SW480 (cell line): ENCODE data around the gene EGR2.

ENCODE experiments used
- DNase-seq: peaks from one replicate; pipeline ENCODE4 v3.0.0-alpha.2; 2016; ENCODE audit warnings: low spot score

EGR2 gene

DNA sequence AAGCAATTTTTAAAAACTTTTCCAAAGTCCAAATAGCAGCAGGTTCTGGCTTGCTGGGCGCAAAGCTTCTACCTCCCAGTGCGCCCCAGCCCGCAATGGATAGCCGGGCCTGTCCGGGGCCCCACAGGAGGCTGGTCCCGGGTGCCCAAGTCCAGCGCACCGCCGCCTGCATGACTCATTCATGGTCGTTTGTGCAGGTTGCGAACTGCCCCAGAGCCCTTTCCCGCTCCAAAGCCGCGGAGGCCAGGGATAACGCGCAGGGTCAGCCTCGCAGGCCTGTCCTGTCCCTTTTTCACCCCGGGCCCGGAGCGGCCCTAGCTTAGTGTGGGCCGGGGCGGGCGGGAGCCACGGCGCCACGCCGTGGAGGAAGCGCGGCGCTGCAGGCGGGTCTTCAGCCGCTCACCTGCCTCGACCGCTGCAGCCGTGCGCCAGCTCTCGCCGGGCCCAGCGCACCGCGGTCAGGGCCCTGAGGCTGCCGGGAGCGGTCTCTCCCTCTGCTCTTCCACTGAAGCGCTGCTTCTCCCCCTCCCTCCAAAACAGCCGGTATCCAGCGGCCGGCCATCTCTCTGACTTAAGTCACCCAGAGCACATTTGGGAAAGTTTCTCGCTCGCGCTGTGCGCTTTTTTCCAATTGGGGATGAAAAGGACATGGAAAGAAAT is 1.7 kb upstream of the EGR2 start:
- peak; percentile 79 for DNase-seq

DNA sequence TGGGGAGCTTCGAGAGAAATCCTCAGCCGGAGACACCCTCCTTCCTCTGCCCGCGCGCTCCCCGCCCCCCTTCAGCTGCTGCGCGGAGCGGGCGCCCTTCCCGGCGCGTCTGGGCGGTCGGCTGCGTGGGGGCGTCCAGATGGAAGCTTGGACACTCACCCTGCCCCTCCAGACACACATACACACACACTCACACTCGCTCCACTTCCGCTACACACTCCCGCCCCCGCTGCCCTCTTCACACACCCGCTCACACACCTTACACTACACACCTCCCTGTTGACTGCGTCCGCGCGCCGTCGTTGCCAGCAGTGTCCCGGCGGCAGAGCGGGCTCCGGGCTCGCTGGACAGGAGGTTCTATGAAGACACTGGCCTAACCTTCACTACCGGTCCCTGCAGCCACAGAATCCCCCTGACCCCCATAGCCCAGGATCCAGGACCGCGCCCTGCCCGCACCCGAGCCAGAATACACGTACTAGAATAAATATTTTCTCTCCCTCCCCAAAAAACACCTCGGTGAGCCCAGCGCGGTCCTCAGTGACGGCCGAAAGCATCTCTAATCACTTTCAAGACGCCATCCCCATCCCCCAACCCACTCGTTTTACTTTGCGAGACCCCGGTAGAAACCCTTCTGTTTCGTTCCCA is 1.1 kb upstream of the EGR2 start:
- peak; percentile 82 for DNase-seq

DNA sequence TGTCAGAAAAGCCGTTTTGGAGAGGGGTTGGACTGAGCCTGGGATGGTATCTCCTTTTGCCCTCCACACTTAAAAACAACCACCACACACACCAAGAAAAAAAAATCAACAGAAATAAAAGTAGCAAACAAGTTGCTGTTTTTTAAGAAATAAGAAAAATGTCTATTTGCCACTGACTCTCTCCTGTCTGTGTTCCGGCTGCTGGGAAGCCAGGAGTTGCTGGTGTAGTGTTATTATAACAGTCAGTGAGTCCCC is 163 bp downstream of the EGR2 start:
- no peak for DNase-seq

DNA sequence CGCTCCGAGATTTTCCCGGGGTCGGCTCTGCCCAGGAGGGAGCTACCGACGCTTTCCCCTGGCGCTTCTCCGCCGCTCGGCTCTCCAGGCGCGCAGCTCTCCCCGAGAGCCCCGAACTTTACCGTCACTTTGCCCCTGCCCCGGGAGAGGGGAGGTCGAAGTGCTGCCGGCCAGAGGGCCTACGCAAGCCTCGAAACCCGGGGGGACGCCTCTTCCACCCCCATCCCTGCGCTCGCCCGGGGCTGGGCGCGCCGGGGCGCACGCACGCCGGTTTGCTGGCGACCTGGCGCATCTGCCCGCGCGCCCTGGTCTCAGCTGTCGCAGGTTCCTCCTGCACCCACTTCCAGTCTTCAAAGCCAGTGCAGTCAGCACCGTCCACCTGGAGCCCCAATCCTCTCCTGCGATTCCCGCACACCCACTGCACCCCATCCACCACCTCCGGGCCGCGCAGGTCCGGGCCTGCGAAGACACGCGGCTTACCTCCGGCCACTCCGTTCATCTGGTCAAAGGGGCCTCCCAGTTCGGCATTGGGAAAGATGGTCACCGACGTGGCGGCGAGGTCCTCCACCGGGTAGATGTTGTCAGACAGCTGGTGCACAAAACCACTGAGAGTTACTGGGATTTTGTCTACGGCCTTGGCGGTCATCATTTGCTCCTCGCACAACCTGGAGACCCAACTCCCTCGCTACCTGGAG is 638 bp downstream of the EGR2 start:
- DNase-seq: peak; percentile 17

DNA sequence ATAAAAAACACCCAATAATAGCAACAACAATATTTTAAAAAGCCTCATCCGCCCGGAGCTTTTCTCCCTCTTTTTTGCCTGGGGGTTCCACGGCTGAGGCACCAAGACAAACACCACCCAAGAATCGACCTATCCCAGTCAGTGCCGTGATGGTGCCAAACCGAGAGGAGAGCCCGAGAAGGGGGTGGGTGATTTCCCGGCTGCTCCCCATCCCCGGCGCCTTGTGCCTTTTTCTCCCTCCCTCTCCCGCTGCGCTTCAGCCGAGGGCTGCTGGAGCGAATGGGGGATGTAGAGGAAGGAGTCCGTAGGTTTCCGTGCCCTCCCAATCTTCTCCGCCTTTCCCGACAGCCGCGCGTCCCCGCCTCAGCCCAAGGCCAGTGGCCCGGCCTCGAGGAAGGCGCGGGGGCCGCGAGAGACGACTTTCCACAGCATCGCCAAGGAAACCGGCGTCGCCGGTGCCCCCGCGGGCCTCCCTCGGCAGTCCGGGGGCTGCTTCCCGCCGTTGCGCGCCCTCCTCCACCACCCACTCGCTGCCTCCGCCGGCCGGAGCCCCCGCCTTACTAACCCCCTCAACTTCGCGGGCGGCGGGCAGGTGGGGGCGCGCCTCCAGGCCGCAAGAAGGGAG is 1.3 kb downstream of the EGR2 start:
- DNase-seq: no peak

DNA sequence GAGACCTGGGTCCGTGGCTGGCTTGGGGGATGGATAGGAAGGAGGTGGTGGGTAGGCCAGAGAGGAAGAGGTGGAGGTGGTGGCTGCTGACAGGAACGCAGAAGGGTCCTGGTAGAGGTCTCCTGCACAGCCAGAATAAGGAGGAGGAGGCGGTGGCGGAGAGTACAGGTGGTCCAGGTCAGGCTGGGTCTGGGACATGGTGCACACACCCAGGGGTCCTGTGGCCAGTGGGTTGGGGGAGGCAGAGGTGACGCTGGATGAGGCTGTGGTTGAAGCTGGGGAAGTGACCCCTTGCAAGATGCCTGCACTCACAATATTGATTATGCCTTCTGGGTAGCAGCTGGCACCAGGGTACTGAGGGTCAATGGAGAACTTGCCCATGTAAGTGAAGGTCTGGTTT is 2.2 kb downstream of the EGR2 start:
- no peak for DNase-seq

DNA sequence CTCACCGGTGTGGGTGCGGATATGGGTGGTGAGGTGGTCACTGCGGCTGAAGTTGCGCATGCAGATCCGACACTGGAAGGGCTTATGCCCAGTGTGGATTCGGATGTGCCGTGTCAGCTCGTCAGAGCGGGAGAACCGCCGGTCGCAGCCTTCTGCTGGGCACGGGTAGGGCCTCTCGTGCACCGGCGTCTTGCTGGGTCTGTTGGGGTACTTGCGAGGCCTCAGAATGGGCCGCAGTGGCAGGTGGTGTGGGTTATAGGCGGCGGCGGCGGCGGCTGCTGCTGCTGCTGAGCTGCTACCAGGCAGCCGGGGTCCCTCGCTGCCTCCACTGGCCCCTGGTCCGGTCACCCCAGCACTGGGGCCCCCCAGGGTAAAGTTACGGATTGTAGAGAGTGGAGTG is 2.7 kb downstream of the EGR2 start:
- no peak for DNase-seq

DNA sequence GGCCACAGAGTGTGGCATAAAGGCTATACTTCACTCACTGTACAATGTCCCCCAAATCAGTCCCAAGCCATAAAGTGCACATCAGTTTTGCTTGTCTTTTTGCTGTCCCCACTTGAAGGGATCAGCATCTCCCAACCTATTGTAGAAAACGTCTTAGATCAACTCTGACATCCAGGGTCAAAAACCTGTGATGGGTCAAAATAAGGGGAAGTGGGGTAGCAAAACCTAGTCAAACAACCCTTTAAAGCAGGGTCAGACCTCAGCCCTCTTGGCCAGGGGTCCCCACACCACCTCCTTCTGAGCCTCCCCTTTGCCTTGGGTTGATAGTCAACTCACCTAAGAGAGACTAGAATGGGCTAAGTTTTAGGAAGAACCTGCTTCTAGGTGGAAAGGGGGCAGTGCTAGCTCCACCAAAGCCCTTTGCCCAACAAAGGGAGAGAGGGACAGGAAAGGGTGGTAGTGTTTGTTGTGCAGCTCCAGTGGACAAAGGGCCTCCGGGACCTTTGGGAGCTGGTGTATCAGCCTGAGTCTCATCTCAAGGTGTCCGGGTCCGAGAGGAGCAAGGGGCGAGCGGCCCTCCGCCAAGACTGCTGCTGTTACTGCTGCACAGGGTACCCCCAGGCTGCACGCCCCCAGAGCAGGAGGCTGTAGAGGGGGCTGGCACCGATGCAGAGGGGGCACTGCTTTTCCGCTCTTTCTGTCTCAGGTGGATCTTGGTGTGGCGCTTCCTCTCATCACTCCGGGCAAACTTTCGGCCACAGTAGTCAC is 3.3 kb downstream of the EGR2 start:
- no peak for DNase-seq

DNA sequence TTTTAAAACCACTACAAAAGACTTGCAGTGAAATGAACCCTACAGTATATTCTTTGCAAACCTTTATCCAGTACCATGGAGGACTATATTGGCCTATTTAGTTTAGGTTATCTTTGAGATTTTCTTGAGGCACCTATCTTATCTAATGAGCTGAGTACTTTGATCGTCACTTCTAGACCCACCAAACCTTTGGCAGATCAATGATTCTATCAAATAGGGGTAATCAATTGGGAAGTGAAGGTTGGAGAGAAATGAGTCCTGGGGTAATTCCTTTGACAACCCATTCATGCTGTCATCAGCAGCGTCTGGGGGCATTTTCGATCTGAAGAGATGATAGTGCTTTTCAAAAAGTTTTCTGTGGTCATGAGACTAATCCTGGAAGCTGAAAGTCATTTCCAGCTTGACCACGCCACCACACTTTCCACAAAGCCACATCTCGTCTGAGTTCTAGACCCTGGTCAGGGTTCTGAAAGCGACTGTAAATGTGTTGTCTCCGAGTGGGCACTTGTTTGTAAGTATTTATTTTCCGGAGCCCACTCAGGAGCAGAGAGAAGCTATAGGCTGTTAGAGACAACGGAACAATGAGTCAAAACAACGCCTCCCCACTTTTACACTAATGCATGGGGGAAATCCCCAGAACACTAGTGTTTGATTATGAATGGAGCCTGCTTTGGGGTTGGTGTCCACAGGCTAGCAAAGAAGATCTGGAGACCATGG is 4.8 kb downstream of the EGR2 start:
- no peak for DNase-seq

DNA sequence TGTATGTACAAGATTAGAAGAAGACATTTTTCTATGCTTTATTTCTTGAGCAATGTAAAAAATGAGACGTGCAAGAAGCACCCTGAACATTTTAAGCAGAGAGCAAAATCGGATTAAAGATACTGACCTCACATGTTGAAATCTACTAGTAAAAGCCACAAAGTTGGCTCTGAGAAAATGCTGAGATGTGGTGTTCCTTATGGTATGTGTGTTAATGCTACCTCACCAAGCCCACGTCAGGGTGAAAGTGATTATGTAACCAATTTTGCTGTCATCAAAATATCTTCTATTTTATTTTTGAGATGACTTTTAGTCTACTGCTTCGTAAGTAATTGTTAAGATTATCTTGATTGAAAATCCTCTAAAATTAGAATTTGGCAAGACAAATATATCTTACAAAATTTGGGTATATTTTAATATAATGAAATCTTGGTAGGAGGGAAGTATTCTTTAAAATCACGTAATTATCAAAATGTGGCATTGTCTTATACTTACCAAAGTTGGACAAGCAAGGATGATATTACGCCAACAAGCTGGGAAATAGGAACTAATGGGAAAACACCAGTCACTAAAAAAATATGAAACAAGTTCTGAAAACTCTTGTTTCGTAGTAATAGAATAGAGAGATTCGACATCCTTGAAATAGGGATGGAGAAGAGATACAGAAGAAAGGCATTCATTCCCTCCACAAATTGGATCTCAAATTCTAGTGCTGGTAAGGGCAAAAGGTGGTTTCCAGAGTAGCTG is 5.8 kb downstream of the EGR2 start:
- DNase-seq: no peak

DNA sequence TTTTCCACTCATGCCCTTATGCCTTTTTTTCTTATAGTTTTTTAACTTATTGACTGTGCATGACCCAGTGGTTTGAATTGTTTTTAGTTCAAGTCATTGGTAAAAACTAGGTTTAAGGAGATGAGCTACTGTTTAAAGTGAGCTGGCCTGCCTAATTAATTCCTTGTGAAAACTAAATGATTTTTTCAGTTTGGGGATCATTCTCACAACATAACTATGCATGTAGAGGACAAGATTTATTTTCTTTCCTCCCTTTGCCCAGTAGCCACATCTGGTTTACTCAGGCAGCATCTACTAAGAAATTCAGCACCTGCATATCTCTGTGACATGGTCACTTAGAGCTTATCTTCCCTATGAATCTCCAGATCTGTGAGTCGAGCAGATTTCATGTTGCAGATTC is 9.9 kb downstream of the EGR2 start:
- DNase-seq: no peak

DNA sequence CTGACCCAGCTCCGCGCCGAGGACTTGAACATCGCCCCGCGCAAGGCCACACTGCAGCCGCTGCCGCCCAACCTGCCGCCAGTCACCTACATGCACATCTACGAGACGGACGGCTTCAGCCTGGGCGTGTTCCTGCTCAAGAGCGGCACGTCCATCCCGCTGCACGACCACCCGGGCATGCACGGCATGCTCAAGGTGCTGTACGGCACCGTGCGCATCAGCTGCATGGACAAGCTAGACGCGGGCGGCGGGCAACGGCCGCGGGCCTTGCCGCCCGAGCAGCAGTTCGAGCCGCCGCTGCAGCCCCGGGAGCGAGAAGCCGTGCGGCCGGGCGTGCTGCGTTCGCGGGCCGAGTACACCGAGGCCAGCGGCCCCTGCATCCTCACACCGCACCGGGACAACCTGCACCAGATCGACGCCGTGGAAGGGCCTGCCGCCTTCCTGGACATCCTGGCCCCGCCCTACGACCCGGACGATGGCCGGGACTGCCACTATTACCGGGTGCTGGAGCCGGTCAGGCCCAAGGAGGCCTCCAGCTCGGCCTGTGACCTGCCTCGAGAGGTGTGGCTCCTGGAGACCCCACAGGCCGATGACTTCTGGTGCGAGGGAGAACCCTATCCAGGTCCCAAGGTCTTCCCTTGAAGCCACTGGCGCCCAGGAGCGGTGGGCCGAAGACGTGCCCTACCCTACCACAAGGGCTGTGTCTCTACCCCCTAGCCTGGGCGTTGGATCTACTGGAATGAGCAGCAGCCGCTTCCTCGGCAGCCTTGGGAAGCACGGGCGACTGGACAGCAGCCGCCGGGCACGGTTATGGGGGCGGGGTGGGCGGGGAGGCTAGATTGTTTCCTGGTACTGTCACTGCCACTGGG is 10.7 kb downstream of the EGR2 start:
- DNase-seq: peak; percentile 54

DNA sequence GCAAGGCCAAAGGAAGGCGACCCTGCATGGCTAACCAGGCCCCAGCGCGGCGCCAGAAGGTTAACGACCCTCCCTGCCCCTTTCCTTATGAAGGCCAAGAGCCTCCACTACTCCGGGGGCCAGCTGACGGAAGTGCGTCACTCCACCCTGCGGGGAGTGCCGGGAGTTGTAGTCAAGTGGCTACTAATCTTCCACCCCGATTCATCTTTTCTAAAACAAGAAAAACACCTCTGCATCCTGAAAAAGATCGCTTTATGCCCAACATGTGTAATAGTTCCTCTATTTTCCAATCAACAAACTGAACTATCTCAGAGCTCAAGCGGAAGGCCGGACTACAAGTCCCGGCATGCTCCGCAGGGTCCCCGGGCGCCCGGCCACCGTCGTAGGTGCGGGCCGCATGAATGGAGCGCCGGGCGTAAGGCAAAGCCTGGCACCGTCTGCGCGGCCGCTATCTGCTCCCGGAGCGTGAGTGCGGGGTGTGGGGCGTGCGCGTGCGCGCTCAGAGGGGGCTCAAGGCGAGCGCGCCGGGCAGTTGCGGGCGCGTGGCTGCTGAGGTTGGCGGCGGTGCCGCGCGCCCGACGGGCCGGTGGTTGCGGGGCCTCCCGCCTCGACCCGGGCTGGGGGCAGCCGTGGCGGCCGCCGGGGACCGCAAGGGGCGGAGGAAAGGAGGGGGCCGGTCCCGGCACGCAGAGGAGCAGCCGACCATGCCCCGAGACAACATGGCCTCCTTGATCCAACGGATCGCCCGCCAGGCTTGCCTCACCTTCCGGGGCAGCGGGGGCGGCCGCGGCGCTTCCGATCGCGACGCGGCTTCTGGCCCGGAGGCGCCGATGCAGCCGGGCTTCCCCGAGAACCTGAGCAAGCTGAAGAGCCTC is 11.6 kb downstream of the EGR2 start, which contains the start of gene ADO:
Gene ADO (plus strand): TSS at position 365 of the 875 bp plus-strand sequence. CDS start 340 bp downstream, at position 705.
- peak; percentile 83 for DNase-seq

DNA sequence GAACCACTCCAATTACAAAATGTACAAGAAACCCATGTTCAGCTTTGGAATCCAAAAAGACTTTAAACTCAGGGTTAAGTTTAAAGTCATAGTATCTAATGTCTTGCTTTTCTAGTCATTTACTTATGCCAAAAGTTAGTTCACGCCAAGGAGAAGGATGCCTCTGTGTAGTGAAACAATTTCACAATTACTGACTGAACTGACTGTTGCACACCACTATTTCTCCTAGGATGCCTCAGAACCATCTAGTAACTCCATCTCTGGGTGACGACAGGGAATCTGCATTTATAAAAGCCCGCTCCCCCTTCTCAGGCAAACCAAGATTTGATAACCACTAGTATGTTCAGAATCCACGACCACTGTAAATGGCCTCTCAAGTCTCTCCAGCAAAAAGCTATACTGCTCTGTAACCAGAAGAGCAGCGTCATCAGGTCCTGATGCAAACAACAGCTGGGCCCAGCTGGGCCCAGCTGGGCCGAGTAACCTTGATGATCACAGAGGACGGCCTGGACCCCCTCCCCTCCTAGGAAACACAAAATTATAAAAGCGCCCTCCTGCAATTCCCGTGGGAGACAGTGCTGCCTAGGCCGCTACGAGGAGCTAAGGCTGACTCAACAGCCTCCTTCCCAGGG is 12.3 kb downstream of the EGR2 start:
- no peak for DNase-seq

DNA sequence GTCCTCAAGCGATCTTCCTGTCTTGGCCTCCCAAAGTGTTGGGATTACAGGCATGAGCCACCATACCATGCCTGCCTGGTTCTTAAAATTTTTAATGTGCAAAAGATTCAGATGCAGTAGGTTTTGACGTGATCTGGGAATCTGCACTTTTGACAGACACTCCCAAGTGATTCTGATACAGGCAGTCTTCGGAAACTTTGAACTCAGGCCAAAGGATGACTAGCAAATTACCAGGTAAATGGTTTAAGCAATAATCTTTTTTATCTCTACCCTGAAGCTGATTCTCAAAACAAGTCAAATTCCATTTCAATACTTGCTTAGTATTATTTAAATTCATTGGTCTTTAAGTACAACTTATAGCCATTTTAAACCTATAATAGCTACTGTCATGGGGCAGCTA is 14.3 kb downstream of the EGR2 start:
- DNase-seq: no peak

DNA sequence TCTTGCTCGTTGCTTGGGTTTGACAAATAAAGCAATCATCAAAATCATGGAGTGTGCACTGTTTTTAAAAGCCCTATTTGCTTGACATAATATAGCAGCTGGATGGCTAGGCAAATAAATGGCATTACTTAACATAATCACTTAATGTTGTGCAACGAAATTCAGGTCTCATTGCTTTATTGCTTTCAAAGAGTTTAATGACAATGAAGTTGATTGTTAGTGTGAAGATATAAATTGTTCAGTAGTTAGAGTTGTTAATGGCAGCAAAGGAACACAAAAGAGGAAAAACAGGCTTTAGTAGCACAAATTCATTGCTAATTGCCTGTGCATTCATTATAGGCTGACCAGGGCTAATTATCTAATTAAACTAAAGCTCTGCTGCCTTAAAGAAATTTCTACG is 19.3 kb downstream of the EGR2 start:
- DNase-seq: no peak

DNA sequence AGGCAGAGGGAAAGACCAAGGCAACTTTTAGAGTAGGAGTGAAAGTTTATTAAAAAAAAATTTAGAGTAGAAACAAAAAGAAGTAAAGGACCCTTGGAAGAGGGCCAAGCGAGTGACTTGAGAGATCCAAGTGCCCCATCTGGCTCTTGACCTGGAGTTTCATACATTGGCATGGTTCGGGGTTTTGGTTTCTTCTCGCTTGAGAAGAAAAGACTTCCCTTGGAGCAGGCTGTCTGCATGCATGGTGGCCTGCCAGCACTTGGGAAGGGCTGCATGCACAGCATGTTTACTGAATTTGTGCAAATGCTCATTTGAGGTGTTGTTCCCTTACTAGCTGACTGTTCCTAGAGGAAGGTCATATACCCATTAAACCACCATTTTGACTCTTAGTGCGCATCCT is 20.4 kb downstream of the EGR2 start:
- no peak for DNase-seq

DNA sequence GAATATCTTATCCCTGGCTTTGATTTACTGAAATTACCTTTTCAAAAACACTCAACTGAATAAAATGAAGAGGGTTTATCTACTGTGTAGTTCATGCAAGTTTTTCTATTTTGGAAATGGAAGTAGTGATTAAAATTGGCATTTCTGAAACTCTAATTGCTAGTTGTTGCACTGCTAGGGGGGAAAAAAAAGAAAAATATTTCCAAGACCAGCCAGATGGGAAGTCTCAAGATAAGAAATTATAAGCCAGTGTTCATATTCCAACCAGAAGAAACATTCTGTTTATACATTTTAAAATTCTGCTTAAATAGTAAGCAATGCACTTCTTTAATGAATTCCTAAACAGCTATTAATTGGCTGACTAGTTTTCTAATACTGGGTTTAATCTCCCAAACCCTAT is 21.1 kb downstream of the EGR2 start:
- no peak for DNase-seq

DNA sequence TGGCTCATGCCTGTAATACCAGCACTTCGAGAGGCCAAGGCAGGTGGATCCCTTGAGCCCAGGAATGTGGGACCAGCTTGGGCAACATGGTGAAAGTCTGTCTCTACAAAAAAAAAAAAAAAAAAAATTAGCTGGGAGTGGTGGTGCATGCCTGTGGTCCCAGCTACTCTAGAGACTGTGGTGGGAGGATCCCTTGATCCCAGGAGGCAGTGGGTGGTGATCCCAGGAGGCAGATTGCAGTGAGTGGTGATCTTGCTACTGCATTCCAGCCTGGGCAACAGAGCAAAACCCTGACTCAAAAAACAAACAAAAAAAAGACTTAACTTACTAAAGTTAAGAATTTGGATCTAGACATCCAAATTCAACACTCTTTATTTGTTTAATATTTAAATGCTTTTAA is 21.9 kb downstream of the EGR2 start:
- DNase-seq: peak; percentile 26
